H1 (cell line): ENCODE measurements around the gene CHSY3. TPM values are rescaled to one million over a fixed set of nuclear protein-coding genes. Genes with fewer than 3 reads are reported as not detected.

Experiments used
- CTCF ChIA-PET: fragments of 300-600 bp; sonication (Branson Sonifier 250); formaldehyde crosslinking; loops from one replicate; lab custom pipeline; 2021; ENCODE audit not compliant: partially characterized antibody; lab: Charles Lee
- POLR2A ChIA-PET: fragments of 300-600 bp; sonication (Branson Sonifier 250); formaldehyde crosslinking; loops from one replicate; lab custom pipeline; 2021; ENCODE audit warnings: inconsistent platforms; ENCODE audit not compliant: partially characterized antibody; lab: Charles Lee
- DNase-seq, 2 experiments: peaks; one replicate each; pipeline versions ENCODE4 v3.0.0 to v3.0.0-alpha.2; 2010 to 2022; ENCODE audit warnings: low spot score in 2 of 2, low read depth in 1 of 2, mixed read lengths in 1 of 2
- FAIRE-seq: peaks from 2 replicates; lab custom pipeline; 2011; peaks lifted over from hg19 to GRCh38; lab: Jason Lieb, UNC
- H2AFZ ChIP-seq: 2 replicates; pipeline ENCODE4 v1.8.1; 2012; ENCODE audit warnings: low read length, inconsistent platforms
- H2AK5ac ChIP-seq: 2 replicates; pipeline ENCODE4 v1.6.1; 2013; ENCODE audit warnings: low read depth, low read length
- H2BK120ac ChIP-seq: replicated peaks from 2 replicates; pipeline ENCODE3; 2013; ENCODE audit warnings: low read depth, low read length, inconsistent platforms
- H2BK12ac ChIP-seq: 2 replicates; pipeline ENCODE4 v1.6.1; 2013; ENCODE audit warnings: low read depth, low read length
- H2BK15ac ChIP-seq: 2 replicates; pipeline ENCODE4 v1.6.1; 2013; ENCODE audit warnings: low read length
- H2BK20ac ChIP-seq: 2 replicates; pipeline ENCODE4 v1.6.1; 2013; ENCODE audit warnings: low read length
- H2BK5ac ChIP-seq: 2 replicates; pipeline ENCODE4 v1.6.1; 2013; ENCODE audit warnings: low read depth, low read length
- H3K14ac ChIP-seq: 2 replicates; pipeline ENCODE4 v1.6.1; 2013; ENCODE audit warnings: inconsistent platforms; ENCODE audit not compliant: insufficient read length
- H3K18ac ChIP-seq: 2 replicates; pipeline ENCODE4 v1.6.1; 2013; ENCODE audit warnings: low read length; ENCODE audit errors: extremely low read depth
- H3K23ac ChIP-seq: 2 replicates; pipeline ENCODE4 v1.6.1; 2013; ENCODE audit warnings: inconsistent platforms; ENCODE audit not compliant: insufficient read length
- H3K23me2 ChIP-seq: 2 replicates; pipeline ENCODE4 v1.6.1; 2013; ENCODE audit warnings: low read depth, low read length
- H3K27ac ChIP-seq: 2 replicates; pipeline ENCODE4 v1.6.1; 2011; ENCODE audit warnings: low read depth, low read length, inconsistent platforms
- H3K27me3 ChIP-seq, 4 experiments: replicated peaks in 1 of 4; 1 replicate in 1 of 4; 2 replicates in 3 of 4; pipeline versions ENCODE4 v1.6.1 to v1.8.1; 2011 to 2013; ENCODE audit warnings: low read length in 3 of 4, mild to moderate bottlenecking in 3 of 4, inconsistent platforms in 2 of 4, mixed read lengths in 2 of 4, moderate library complexity in 1 of 4; ENCODE audit not compliant: control insufficient read depth in 3 of 4, insufficient read depth in 3 of 4; ENCODE audit errors: extremely low read depth in 1 of 4
- H3K36me3 ChIP-seq, 4 experiments: 2 replicates each; pipeline versions ENCODE4 v1.6.1 to v1.8.1; 2011 to 2013; ENCODE audit warnings: mild to moderate bottlenecking in 4 of 4, low read length in 3 of 4, moderate library complexity in 2 of 4, control low read depth in 1 of 4, inconsistent platforms in 1 of 4; ENCODE audit not compliant: insufficient read depth in 4 of 4, control insufficient read depth in 2 of 4
- H3K4ac ChIP-seq: replicated peaks from 2 replicates; pipeline ENCODE3; 2013; ENCODE audit warnings: low read length, low read depth, mixed read lengths, inconsistent platforms; ENCODE audit not compliant: insufficient read length
- H3K4me1 ChIP-seq, 4 experiments: replicated peaks in 1 of 4; 1 replicate in 1 of 4; 2 replicates in 3 of 4; pipeline versions ENCODE4 v1.6.1 to v1.8.1; 2011 to 2013; ENCODE audit warnings: low read length in 3 of 4, inconsistent platforms in 2 of 4, mixed read lengths in 1 of 4; ENCODE audit not compliant: insufficient read depth in 4 of 4, control insufficient read depth in 3 of 4
- H3K4me2 ChIP-seq, 2 experiments: 2 replicates each; pipeline versions ENCODE4 v1.6.1 to v1.8.1; 2011 to 2013; ENCODE audit warnings: low read depth in 2 of 2, low read length in 2 of 2, control low read depth in 1 of 2, inconsistent platforms in 1 of 2, mild to moderate bottlenecking in 1 of 2; ENCODE audit not compliant: insufficient read depth in 1 of 2
- H3K4me3 ChIP-seq, 4 experiments: fragments of 200-600, 300-600 bp in 1 of 4; sonication (generic), shearing (Covaris generic), sonication (Bioruptor Twin) in 1 of 4; 2 replicates each; pipeline versions ENCODE4 v1.5.1 to v1.8.1; 2011 to 2016; ENCODE audit warnings: low read length in 4 of 4, low read depth in 3 of 4, control low read depth in 2 of 4, inconsistent platforms in 2 of 4, mild to moderate bottlenecking in 2 of 4, mixed read lengths in 1 of 4, moderate library complexity in 1 of 4; ENCODE audit not compliant: insufficient read depth in 2 of 4; ENCODE audit errors: extremely low read depth in 1 of 4
- H3K56ac ChIP-seq: replicated peaks from 2 replicates; pipeline ENCODE3; 2013; ENCODE audit warnings: low read depth, mild to moderate bottlenecking, mixed read lengths, low read length, inconsistent platforms; ENCODE audit not compliant: insufficient read length
- H3K79me1 ChIP-seq: 2 replicates; pipeline ENCODE4 v1.6.1; 2013; ENCODE audit warnings: low read depth, low read length, control low read depth
- H3K79me2 ChIP-seq, 2 experiments: 2 replicates each; pipeline versions ENCODE4 v1.6.1 to v1.8.1; 2012 to 2013; ENCODE audit warnings: low read length in 2 of 2, mild to moderate bottlenecking in 2 of 2, inconsistent platforms in 1 of 2; ENCODE audit not compliant: insufficient read depth in 2 of 2, control insufficient read depth in 1 of 2
- H3K9ac ChIP-seq, 4 experiments: replicated peaks in 1 of 4; 1 replicate in 1 of 4; 2 replicates in 3 of 4; pipeline versions ENCODE4 v1.6.1 to v1.8.1; 2011 to 2013; ENCODE audit warnings: low read depth in 3 of 4, low read length in 3 of 4, control low read depth in 2 of 4, mild to moderate bottlenecking in 2 of 4, moderate library complexity in 2 of 4, inconsistent platforms in 1 of 4; ENCODE audit errors: extremely low read depth in 1 of 4
- H3K9me3 ChIP-seq, 2 experiments: 2 replicates each; pipeline versions ENCODE4 v1.6.1 to v1.8.1; 2012 to 2013; ENCODE audit warnings: mild to moderate bottlenecking in 2 of 2, moderate library complexity in 2 of 2, control low read depth in 1 of 2, inconsistent platforms in 1 of 2, low read depth in 1 of 2, low read length in 1 of 2, mixed read lengths in 1 of 2; ENCODE audit not compliant: insufficient read depth in 2 of 2
- H4K20me1 ChIP-seq, 2 experiments: replicated peaks in 1 of 2; 2 replicates each; pipeline versions ENCODE3 to v1.8.1; 2011 to 2013; ENCODE audit warnings: inconsistent platforms in 2 of 2, low read length in 2 of 2, mild to moderate bottlenecking in 1 of 2; ENCODE audit not compliant: insufficient read depth in 2 of 2, control insufficient read depth in 1 of 2
- H4K5ac ChIP-seq: 2 replicates; pipeline ENCODE4 v1.6.1; 2013; ENCODE audit warnings: low read length, low read depth, mixed read lengths, inconsistent platforms; ENCODE audit not compliant: insufficient read length
- H4K8ac ChIP-seq: 2 replicates; pipeline ENCODE4 v1.8.0; 2013; ENCODE audit warnings: mild to moderate bottlenecking, moderate library complexity, low read length, inconsistent platforms; ENCODE audit not compliant: insufficient read depth; ENCODE audit errors: extremely low read depth
- H4K91ac ChIP-seq: replicated peaks from 2 replicates; pipeline ENCODE3; 2013; ENCODE audit warnings: low read length, mixed read lengths, inconsistent platforms; ENCODE audit not compliant: insufficient read length
- BCL11A ChIP-seq, 2 experiments: IDR thresholded peaks; one replicate each; pipeline ENCODE4 v1.6.1; 2011; ENCODE audit warnings: low read depth in 2 of 2, low read length in 2 of 2, mild to moderate bottlenecking in 2 of 2
- CHD1 ChIP-seq: IDR thresholded peaks from 2 replicates; pipeline ENCODE4 v1.6.1; 2012; ENCODE audit warnings: low read depth, low read length, improper control_type of control experiment
- CREB1 ChIP-seq: IDR thresholded peaks from 2 replicates; pipeline ENCODE4 v1.6.1; 2012; ENCODE audit warnings: inconsistent platforms
- KDM1A ChIP-seq: fragments of 200-600, 300-600 bp; sonication (generic); IDR thresholded peaks from 2 replicates; pipeline ENCODE4 v1.7.1; 2016; ENCODE audit warnings: mild to moderate bottlenecking, low read length, borderline replicate concordance
- KDM4A ChIP-seq: IDR thresholded peaks from one replicate; pipeline ENCODE4 v1.7.1; 2012; ENCODE audit warnings: low read depth, mild to moderate bottlenecking, moderate library complexity, low read length, inconsistent platforms; ENCODE audit not compliant: severe bottlenecking
- PHF8 ChIP-seq: fragments of 200-600 bp; sonication (generic); conservative IDR thresholded peaks from 2 replicates; pipeline ENCODE4 v1.7.1; 2012; ENCODE audit warnings: low read depth, mild to moderate bottlenecking, inconsistent platforms, low read length, moderate library complexity
- RFX5 ChIP-seq: IDR thresholded peaks from 2 replicates; pipeline ENCODE4 v1.6.1; 2011; ENCODE audit warnings: low read depth, low read length, improper control_type of control experiment, borderline replicate concordance
- RXRA ChIP-seq: IDR thresholded peaks from 2 replicates; pipeline ENCODE4 v1.6.1; 2011; ENCODE audit warnings: low read depth, mild to moderate bottlenecking, low read length, moderate library complexity; ENCODE audit not compliant: insufficient read depth
- SAP30 ChIP-seq: fragments of 300-600 bp; sonication (generic); IDR thresholded peaks from 2 replicates; pipeline ENCODE4 v1.7.1; 2012; ENCODE audit warnings: low read length, moderate library complexity, mild to moderate bottlenecking, inconsistent platforms; ENCODE audit not compliant: insufficient read depth, insufficient replicate concordance
- SIX5 ChIP-seq: IDR thresholded peaks from 2 replicates; pipeline ENCODE4 v1.6.1; 2011; ENCODE audit warnings: mild to moderate bottlenecking, low read depth, low read length
- SRF ChIP-seq: IDR thresholded peaks from 2 replicates; pipeline ENCODE4 v1.6.1; 2011; ENCODE audit warnings: mild to moderate bottlenecking, low read depth, low read length, moderate library complexity
- TAF7 ChIP-seq: optimal IDR thresholded peaks from 2 replicates; pipeline ENCODE3; 2011; ENCODE audit warnings: low read depth, mild to moderate bottlenecking, inconsistent platforms, low read length, moderate library complexity, borderline replicate concordance
- TCF12 ChIP-seq: IDR thresholded peaks from 2 replicates; pipeline ENCODE4 v1.6.1; 2011; ENCODE audit warnings: low read depth, mild to moderate bottlenecking, low read length
- WGBS, 2 experiments: shearing (Covaris generic) in 1 of 2; methylation state at CpG; one replicate each; pipeline versions ENCODE4 v1.1.6 to v1.1.7; 2013 to 2015; ENCODE audit warnings: low lambda C conversion rate in 2 of 2, mixed read lengths in 2 of 2, inconsistent platforms in 1 of 2, low coverage in 1 of 2, missing lambda C conversion rate in 1 of 2; ENCODE audit not compliant: insufficient replicate concordance in 2 of 2, insufficient coverage in 1 of 2, insufficient read length in 1 of 2; ENCODE audit errors: extremely low coverage in 1 of 2, missing lambda C conversion rate in 1 of 2; 5-methylcytosine and 5-hydroxymethylcytosine counted together
- polyA plus RNA-seq, 7 experiments: library from polyadenylated mRNA; depleted of rRNA in 3 of 7; stranded (reverse) in 5 of 7; unstranded in 2 of 7; fragments of >200 nt in 5 of 7; fragments of 200-250 nt in 2 of 7; gene quantifications; 1 replicate in 5 of 7; 2 replicates in 1 of 7; 4 replicates in 1 of 7; pipeline versions ENCODE4 v1.2.1 to v1.2.3, GENCODE V29; 2011 to 2013; ENCODE audit warnings: missing spikeins in 2 of 7, mixed read lengths in 2 of 7
- total RNA-seq: library from RNA; stranded (reverse); fragmentation: NEBNext Ultra II Directional; extraction: Animal tissue kit (Norgen Biotek cat#: 25700); gene quantifications from 2 replicates; pipeline ENCODE4 v1.2.1, GENCODE V29; 2021
- TF ChIP-seq, protein P1 (sequence below): IDR thresholded peaks from 2 replicates; pipeline ENCODE4 v1.6.1; 2011; ENCODE audit warnings: low read depth, mild to moderate bottlenecking, low read length; ENCODE audit not compliant: insufficient read depth

Gene CHSY3
- total and polyA plus RNA-seq, 2 of the 8 experiments (the other 6 are each of a cell fraction or from before 2014, with no cell fraction given) = 0.24 to 1.8 TPM

DNA sequence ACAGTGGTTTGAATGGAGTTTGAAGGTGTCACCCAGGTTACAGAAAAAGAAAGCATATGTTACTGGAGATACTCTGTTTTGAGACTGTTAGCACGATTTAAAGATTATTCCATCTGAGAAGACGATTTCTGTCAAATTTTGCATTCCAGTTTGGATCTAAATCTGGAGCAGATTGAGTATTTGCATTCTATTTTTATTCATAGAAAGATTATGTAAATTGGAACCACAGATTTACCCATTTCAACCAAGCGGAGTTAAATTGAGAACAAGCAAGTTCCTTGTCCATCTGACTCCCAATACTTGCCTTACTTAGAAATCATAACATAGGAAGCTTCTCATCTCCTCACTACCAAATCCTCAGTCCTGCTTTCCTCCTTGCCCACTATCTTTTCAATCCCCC is 255.7 kb downstream of the CHSY3 start:
- no peak overlapping the region for H2BK5ac ChIP-seq
- H2BK15ac ChIP-seq = no peak overlapping the region
- H3K14ac ChIP-seq = no peak overlapping the region
- H4K20me1 ChIP-seq = no peaks in the 10 kb centered on the region
- H2AK5ac ChIP-seq = no peak overlapping the region
- no peaks in the 10 kb centered on the region for H3K9me3 ChIP-seq
- H3K27me3 ChIP-seq = no peaks in the 10 kb centered on the region
- no peak overlapping the region for H4K8ac ChIP-seq
- H3K23ac ChIP-seq = no peak overlapping the region
- H4K5ac ChIP-seq = no peak overlapping the region
- no peak overlapping the region for H2BK12ac ChIP-seq
- ChIA-PET POLR2A (no interaction called here), CTCF (no interaction called here)
- no peak overlapping the region for H3K56ac ChIP-seq
- no peak overlapping the region for H3K4ac ChIP-seq
- WGBS, 2 experiments = 84% methylated on average over 3 of the region's 3 CpGs; no CpG with 5 or more reads in 1 of the 2 experiments
- H3K4me2 ChIP-seq = no peak overlapping the region
- H3K18ac ChIP-seq = no peak overlapping the region
- peaks cover 0 to 4% (median under 1%) of the 10 kb centered on the region in 4 experiments; a peak in 2 of 7 replicates for H3K4me1 ChIP-seq
- H4K91ac ChIP-seq = no peak overlapping the region
- no peak overlapping the region for H2AFZ ChIP-seq
- H2BK20ac ChIP-seq = no peak overlapping the region
- no peak overlapping the region for H3K4me3 ChIP-seq
- no peaks in the 10 kb centered on the region for H3K36me3 ChIP-seq
- no peaks in the 10 kb centered on the region for H3K23me2 ChIP-seq
- no peaks in the 10 kb centered on the region for H3K79me2 ChIP-seq
- FAIRE-seq (no peak), DNase-seq (no peak)
- H3K9ac ChIP-seq = no peak overlapping the region
- H3K79me1 ChIP-seq = no peaks in the 10 kb centered on the region
- no peak overlapping the region for H2BK120ac ChIP-seq
- no peak overlapping the region for H3K27ac ChIP-seq
- TF ChIP-seq KDM1A = no peak
- TF ChIP-seq KDM4A = no peak
- no peak for TF ChIP-seq CHD1
- TF ChIP-seq SAP30 = no peak
- TF ChIP-seq, protein P1, sequence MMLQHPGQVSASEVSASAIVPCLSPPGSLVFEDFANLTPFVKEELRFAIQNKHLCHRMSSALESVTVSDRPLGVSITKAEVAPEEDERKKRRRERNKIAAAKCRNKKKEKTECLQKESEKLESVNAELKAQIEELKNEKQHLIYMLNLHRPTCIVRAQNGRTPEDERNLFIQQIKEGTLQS = no peak
- no peak for TF ChIP-seq TCF12
- no peak for TF ChIP-seq RFX5
- TF ChIP-seq PHF8 = no peak
- TF ChIP-seq RXRA = no peak
- no peak for TF ChIP-seq CREB1
- TF ChIP-seq SIX5 = no peak
- TF ChIP-seq TAF7 = no peak
- TF ChIP-seq SRF = no peak
- no peak for TF ChIP-seq BCL11A (IDR thresholded peaks at IDR 0.05; ENCODE audit: low read depth in 2 of 2, low read length in 2 of 2)
